Colon (tissue), 2 donors: ENCODE results near the gene CDK19.

Experiments used
- FAIRE-seq: peaks from 2 replicates; lab custom pipeline; 2012; peaks lifted over from hg19 to GRCh38; lab: Jason Lieb, UNC
- donor health status: control.
- donor health status: control.

CDK19 gene

DNA sequence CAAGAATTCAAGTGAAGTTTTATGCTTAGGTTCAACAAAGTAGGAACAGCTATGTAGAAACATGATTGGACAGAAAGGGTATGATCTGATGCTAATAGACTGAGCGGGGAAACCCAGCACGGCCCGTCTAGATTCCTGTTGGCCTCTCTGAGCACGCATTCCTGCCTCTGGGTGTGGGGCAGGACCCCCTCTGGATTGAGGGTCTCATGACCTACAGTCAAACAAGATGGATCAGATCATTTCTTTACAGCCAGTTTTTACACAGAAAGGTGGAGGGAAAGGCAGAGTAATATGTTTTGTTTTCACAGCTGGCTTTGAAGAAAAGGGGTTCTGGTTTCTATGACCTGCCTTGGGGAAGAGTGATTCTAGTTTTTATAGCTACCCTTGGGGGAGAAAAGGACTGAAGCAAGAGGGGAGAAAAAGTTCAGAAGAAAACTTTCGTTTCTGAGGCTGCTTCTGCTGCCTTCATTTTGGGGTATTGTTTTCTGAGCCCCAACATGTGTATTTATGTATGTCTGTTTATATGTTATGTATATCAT is 239.3 kb downstream of the CDK19 start:
- no peak for FAIRE-seq

- no peak for FAIRE-seq
Observed at GRCh38 chr6:110574817-110575216, 240.5 kb downstream of the CDK19 start.

DNA sequence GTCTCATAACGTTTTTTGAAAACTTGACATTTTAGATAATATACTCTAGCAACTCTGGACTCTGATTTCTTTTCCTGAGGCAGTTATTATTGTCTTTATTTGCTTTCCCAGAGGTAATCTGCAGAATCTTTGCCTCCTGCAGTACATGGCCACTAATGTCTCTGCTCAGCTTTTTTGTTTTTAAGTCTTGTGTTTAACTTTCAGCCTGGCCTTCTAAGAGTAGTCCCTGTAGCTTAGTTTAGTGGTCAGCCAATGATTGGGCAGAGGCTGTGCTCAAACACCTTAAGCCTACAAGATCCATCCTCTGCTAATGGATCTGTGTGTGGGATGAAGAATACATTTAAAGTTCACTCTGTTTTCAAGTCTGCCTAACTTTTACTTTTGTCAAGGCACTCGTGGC is 241.7 kb downstream of the CDK19 start:
- no peak for FAIRE-seq

- FAIRE-seq, result no peak
Observed at GRCh38 chr6:110573136-110573535, 242.1 kb downstream of the CDK19 start.

DNA sequence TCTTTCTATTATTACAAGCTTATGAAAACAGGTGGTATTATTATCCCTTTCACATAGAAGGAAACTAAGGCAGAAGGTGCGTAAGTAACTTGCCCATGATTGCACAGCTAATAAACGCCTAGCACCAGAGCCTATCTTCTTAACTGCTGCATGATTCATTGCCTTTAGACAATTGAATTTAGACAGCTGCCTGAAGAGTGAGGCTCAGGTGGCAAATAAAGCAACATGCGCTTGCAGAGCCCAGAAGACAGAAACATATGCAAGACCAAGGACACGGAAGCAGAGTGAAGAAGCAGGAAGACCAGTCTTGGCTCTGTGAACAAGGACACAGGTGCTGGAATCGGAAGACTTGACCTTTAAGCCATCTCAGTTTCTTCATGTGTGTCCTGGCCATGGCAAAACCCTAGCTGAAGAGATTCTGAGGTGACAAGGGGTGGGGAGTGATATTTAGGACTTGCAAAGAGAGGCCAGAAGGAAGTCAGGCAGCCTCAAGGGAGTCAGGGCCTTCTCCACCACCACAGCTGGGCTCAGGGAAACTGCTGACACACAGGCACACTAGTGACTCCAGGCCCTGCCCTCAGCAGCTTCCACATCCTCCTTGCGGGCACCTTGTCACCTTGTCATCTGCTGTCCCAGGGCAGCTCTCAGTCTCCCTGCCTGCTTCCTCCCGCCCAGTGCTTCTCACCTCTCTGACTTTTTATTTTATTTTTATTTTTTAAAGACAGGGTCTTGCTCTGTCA is 247.1 kb downstream of the CDK19 start:
- FAIRE-seq, result no peak

GRCh38 chr6:110566346-110567125 is 248.7 kb downstream of the CDK19 start:
- FAIRE-seq, result no peak

- no peak for FAIRE-seq
Observed at GRCh38 chr6:110564703-110565421, 250.4 kb downstream of the CDK19 start.

GRCh38 chr6:110563711-110564110 is 251.6 kb downstream of the CDK19 start:
- no peak for FAIRE-seq

DNA sequence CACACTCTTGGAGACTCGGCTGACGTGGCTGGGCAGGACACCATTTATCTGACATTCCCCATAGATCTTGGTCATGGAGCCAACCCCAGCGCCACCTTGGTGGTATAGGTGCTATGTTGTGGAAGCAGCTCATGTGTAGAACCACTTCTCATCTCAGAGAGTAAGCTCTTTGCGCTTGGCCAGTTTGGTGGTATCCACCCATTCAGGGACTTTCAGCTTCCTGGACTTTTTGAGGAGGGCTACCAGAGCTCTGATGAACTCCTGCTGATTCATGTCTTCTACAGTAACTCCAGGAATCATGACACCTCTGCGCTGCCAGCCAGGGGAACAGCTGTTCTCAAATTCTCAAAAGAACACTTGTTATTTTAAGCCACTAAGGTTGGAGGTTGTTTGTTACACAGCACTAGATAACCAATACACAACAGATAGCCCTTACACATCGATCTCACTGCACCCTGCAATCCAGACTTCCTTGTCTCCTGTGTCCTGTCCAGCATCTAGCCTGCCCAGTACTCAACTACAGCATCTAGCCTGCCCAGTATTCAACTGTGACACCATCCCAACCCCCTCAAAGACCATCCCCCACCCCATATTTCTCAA is 252.9 kb downstream of the CDK19 start:
- FAIRE-seq, result no peak

GRCh38 chr6:110561696-110562095 is 253.6 kb downstream of the CDK19 start:
- FAIRE-seq, result no peak

- FAIRE-seq, result no peak
Observed at GRCh38 chr6:110561008-110561396, 254.3 kb downstream of the CDK19 start.

DNA sequence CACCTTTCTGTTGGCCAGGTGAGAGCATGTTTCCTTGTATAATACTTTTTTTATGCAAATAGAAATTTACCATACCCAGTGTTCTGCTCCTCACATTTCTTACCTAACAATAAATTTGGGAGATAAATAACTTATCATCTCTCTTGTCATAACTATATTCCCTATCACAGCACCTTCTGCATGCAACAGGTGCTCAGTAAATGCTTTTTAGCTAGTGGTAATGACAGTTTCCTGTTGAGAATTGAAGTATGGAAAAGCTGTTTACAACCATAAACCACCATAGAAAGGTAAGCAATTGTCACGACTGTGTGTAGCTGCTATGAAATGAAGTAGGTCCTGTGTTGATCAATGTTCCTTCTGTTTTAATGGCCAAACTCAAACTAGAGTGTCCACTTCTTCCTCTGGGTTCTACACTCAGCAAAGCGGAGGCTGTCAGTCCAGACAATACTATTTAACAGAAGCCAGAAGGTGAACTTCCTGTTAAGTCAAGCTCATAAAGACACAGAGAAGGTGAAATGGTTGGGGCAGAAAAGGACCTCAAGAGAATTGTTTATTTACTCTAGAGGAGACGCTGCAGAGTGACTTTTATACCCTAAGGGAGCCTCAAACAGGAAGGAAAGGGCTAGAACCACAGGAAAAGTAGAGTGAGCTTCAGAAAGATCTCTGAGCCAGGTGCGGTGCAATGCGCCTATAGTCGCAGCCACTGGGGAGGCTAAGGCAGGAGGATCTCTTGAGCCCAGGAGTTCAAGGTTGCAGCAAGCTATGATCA is 254.8 kb downstream of the CDK19 start:
- no peak for FAIRE-seq
